Measurements from ENCODE around the gene CACNA1A.
"Not testable (repeated sequence)": the region's sequence is repeated elsewhere in the genome, so short reads cannot be mapped to it uniquely, and the experiment has no call there.

The CACNA1A gene

DNA sequence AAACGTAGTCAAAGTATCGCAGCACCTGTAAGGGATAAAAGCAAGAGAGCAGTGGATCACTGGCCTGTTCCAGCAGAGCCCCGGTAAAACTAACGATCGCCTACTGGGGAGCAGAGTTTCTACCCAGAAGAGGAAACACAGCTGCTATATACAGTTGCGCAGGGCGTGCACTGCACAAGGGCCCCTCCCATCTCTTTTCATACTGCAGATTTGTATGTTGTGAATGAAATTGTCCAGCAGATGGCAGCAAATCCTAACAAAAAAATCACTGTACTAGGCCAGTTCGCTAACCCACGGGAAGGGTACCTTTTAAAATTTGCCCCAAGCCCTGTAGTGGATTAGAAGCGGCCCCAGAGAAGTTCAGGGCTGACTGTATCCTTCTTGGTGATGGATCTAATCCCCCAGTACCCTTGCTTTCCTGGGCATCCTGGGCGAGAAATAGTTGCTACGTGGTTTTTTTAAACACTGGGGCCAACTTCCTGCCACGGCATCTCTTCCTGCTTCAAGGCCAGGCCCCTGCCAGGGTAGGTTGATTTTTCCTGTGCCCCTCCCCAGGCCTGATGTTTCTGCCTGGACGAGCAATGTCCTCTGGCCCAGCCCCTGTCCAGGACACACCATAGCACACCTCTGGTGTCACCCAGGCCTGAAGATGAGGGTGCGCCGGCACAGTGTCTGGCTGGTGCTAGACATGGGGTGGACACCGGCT lies 229.0 kb downstream of the CACNA1A start:
- DNase-seq (ENCODE audit: low spot score), result peak; percentile 89

DNA sequence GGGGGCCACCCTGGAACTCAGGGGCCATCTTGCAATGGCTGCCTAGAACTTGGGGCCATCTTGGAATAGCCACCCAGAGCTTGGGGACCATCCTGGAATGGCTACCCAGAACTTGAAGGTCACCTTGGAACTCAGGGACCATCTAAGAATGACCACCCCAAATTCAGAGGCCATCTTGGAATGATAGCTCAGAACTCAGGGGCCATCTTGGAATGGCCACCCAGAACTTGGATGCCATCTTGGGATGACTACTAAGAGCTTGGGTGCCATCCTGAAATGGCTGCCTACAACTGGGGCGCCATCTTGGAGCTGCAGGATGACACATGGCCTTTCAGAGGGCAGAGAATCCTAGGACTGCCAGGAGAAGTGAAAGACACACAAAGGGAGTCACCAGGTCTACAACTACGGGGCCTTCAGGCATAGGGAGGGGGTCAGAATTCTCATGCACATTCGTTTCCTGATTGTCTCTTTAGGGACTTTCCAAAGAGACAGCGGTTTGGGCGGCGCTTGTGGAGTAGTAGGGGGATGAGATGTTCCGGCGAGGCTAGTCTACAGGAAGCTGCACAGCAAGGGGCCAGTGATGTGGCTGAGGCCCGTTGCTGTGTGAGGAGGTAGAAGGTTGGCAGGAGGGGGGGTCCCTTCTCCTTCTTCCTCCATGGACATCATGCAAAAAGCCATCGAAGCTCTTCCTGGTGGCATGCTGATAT lies 231.1 kb downstream of the CACNA1A start:
- DNase-seq (ENCODE audit: low spot score), result no peak

- DNase-seq (ENCODE audit: low spot score), result peak; percentile 78
These were observed 235.7 kb downstream of the CACNA1A start for GRCh38 chr19:13270514-13271105.

- DNase-seq (ENCODE audit: low spot score), result peak; percentile 68
These were observed 236.9 kb downstream of the CACNA1A start for GRCh38 chr19:13269348-13269747.

DNA sequence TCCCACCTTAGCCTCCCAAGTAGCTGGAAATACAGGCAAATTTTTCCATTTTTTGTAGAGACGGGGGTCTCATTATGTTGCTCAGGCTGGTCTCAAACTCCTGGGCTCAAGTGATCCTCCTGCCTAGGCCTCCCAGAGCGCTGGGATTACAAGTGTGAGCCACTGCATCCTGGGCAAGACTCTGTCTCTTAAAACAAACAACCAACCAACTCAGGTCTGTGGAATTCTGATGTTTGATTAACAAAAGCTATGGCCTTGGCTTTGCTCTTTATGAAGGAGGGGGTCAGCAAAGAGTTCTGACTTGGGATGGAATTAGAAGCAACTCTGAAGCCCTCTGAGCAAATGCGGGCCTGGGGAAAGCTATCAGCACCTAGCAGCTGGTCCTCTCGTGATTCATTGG lies 238.4 kb downstream of the CACNA1A start:
- DNase-seq (ENCODE audit: low spot score), result no peak

- DNase-seq (ENCODE audit: low spot score), result no peak
These were observed 239.1 kb downstream of the CACNA1A start for GRCh38 chr19:13267131-13267530.

DNA sequence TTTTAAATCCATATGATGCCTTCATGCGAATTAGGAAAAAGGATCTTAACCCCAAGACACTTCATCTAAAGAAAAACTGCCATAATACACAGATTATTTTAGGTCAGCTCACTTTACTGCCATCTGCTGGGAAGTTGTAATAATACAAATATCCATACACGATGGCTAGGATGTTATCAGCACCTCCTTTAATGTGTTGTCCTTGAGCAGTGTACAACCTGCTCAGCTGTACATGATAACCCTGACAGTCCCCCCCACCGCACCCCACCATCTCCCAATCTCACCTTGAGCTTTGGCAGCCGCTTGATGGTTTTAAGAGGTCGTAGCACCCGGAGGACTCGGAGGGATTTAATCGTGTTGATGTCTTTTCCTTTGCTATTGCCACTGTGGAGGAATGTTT lies 243.8 kb downstream of the CACNA1A start:
- peak; percentile 68 for DNase-seq (ENCODE audit: low spot score)

GRCh38 chr19:13260883-13261653 lies 245.2 kb downstream of the CACNA1A start:
- no peak for DNase-seq (ENCODE audit: low spot score)

DNA sequence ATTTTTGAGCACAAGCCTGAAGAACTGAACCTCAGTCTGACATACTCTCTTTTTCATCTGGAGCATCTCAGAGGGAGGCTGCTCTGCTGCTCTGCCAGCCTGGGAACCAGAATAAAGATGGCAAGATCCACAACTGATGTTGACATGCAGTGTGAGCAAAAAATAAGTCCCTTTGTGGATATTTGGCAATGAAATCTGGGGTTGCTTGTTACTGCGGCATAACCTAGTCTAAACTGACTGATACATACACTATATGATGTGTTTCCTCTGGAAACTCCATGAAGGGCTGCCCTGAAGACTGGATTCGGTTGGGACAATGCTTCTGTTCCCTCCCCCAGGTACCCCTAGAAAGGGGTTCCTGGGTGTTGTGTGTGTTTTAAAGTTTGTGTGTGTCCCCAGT lies 249.4 kb downstream of the CACNA1A start:
- DNase-seq (ENCODE audit: low spot score), result no peak

DNA sequence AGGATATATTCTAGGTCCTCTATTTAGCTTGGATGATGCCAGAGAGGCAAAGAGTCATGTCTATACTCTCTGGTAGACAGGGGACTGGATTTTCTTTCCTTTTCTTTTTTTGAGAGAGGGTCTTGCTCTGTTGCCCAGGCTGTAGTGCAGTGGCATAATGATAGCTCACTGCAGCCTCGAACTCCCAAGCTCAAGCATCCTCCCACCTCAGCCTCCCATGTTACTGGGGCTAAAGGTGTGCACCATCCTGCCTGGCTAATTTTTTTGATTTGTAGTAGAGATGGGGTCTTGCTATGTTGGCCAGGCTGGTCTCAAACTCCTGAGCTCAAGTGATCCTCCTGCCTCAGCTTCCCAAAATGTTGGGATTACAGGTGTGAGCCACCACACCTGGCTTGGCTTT lies 249.9 kb downstream of the CACNA1A start:
- not testable (repeated sequence) for DNase-seq (ENCODE audit: low spot score)

- no peak for DNase-seq (ENCODE audit: low spot score)
These were observed 250.6 kb downstream of the CACNA1A start for GRCh38 chr19:13255719-13256059.

DNA sequence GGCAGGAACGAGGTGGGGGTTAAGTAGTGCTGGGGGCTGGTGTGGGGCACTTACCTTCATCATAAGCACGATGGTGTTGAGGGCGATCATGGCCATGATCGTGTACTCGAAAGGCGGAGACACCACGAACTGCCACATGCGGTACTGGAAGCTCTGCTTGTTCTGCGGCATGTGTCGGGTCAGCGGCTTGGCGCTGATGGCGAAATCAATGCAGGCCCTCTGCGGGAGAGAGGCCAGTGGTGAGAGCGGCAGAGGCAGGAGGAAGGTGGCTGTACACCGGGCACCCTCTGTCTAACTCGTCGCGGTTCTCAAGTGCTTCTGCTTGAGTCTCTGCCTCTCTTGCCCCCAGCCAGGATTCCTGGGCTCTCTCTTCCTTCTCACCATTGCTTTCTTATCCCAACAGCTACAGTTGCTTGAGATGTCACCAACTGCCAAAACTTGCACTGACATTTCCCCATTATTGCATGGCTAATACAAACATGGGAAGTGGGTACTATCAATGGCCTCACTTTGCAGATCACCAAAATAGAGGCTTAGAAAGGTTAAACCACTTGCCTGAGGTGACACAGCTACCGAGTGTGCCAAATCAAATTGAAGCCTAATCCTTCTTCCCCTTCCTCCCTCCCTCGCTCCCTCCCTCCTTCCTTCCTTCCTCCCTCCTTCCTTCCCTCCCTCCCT lies 251.1 kb downstream of the CACNA1A start:
- no peak for DNase-seq (ENCODE audit: low spot score)

- DNase-seq (ENCODE audit: low spot score), result no peak
These were observed 253.5 kb downstream of the CACNA1A start for GRCh38 chr19:13252569-13253335.

DNA sequence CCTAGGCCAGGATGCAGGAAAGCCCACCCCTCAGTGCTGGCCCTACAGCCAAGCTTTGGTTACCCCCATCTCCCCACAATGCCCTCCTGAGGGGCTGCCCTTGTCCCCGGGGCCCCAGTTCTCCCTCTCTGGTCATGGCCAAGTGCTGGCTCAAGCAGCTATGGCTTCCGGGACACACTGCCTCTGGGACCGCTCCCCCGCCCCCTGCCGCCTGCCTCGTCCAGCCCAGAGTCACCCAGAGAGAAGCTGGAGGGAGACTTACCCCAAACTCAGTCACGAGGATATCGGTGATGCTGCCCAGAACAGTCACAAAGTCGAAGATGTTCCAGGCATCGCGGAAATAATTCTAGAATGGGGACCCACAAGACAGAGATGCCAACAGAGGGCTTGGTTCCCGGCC lies 261.4 kb downstream of the CACNA1A start:
- no peak for DNase-seq (ENCODE audit: low spot score)

DNA sequence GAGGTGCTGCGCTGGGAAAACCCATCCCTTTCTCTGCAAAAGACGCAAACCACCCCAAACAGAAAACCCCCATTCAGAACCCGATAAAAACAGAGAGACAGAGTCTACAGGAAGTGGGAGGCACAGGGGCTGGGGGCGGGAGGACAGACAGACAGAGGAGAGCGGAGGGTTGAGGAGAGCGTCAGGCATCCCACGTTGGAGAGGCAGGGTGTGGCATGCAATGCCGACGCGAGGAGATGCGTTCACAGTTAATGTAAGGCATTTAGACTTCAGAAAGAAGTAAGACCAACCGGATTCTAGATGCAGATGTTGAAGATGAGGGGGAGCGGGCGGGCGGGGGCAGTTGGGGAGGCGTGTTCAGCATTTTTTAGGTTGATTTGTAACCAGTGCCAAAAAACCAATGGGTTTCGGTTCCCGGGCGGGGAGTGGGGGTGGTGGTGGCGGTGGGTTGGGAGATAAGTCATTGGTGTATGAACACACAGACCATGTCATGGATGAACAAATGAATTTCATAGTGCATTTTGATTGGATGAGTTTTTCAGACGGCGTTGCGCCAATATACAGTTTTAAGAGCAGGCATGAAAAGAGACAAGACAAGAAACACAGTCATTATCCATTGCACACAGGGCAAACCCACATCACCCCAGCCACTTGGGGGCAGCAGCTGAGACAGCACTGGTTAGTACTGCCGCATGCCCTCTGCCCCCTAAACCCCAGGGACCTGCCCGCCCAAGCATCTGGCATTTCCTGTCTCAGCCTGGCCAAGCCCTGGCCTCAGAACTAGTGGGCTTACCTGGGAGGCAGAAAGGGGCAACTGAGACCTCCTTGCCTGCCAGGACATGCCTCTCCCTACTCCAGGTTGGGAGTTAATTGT lies 264.8 kb downstream of the CACNA1A start:
- DNase-seq (ENCODE audit: low spot score), result no peak

DNA sequence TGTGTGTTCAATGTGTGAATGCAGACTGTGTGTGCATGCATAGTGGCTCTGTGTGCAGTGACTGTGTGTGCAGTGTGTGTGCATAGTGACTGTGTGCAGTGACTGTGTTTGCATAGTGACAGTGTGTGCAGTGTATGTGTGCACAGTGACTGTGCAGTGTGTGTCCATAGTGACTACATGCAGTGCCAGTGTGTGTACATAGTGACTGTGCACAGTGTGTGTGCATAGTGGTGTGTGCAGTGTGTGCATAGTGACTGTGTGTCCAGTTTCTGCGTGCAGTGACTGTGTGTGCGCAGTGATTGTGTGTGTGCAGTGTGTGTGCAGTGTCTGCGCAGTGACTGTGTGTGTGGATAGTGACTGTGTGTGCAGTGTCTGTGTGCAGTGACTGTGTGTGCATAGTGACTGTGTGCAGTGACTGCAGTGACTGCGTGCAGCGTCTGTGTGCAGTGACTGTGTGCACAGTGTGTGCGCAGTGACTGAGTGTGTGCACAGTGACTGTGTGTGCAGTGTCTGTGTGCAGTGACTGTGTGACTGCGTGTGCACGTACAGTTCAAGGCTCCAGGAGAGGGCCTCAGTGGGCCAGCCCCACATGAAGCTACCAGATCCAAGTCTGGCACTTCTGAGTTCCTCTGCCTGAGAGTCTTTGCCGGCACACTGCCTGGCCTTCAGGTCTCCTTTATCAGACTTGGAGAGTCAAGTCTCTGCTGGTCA lies 265.8 kb downstream of the CACNA1A start:
- no peak for DNase-seq (ENCODE audit: low spot score)

GRCh38 chr19:13238891-13239534 lies 267.3 kb downstream of the CACNA1A start:
- no peak for DNase-seq (ENCODE audit: low spot score)

DNA sequence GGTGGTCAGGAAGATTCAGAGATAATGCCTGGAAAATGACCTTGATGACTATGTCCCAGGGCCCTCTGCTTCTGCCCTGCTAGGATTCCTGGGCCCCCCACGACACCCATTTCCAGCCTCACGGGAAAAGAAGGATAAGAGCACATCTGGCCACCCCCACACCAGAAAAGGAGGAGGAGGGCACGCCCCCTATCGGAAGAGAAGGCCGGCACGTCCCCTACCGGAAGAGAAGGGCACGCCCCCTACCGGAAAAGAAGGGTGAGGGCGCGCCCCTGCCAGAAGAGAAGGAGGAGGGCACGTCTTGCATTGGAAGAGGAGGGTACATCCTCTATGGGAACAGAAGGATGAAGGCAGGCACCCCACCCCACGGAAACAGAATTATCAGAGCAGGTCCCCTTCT lies 271.8 kb downstream of the CACNA1A start:
- DNase-seq (ENCODE audit: low spot score), result no peak

DNA sequence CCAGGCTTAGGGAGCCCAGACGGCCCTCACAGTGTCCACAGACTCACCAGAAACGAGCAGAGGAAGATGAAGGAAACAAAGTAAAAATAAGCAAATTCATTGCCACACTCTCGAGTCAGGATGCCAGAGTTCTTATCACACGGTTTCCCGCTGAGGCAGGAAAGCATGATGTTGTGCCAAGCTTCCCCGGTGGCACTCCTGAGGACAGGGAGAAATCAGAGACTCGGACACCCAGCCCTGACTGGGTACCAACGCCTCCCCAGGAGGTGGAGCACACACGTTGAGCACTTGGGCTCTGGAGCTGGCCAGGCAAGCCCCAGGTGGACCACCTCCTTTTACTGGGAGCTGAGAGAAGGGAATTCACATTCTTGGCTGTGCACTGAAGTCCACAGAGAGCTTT lies 274.6 kb downstream of the CACNA1A start:
- DNase-seq (ENCODE audit: low spot score), result no peak
